ENCODE results near the gene SLC6A7.

DNA sequence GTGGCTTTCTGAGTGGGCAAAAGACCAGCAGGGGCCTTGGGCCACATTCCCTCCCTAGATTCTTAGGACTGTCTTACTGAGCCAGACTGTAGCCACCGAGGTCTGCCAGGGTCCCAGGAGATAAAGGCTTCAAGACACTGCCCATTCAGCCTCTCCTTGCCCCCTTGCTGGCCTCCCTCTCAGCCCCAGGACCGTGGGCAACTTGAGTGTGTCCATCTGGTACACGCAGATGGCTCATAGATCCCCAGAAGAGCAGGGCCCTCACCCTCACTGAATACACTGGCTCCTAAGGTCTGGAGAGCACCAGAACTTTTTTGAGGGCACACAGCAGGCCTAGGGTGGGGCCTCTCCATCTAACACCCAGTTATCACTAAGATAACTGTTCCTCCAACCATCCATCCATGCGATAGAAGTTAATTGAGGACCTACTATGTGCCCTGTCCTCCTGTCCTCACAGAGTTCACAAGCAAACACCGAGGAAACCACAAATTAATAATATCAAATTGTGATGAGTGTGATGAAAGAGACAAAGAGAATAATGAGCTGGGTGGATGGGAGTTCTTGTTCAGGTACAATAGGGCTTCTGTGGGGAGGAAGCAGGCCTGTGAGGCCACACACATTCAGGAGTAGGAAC, 29.3 kb upstream of the SLC6A7 start:
- TF ChIP-seq, protein P1, sequence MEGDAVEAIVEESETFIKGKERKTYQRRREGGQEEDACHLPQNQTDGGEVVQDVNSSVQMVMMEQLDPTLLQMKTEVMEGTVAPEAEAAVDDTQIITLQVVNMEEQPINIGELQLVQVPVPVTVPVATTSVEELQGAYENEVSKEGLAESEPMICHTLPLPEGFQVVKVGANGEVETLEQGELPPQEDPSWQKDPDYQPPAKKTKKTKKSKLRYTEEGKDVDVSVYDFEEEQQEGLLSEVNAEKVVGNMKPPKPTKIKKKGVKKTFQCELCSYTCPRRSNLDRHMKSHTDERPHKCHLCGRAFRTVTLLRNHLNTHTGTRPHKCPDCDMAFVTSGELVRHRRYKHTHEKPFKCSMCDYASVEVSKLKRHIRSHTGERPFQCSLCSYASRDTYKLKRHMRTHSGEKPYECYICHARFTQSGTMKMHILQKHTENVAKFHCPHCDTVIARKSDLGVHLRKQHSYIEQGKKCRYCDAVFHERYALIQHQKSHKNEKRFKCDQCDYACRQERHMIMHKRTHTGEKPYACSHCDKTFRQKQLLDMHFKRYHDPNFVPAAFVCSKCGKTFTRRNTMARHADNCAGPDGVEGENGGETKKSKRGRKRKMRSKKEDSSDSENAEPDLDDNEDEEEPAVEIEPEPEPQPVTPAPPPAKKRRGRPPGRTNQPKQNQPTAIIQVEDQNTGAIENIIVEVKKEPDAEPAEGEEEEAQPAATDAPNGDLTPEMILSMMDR (conservative IDR thresholded peaks at IDR 0.05 in 1 of 2, IDR thresholded peaks at IDR 0.05 in 1 of 2; ENCODE audit: extremely low read depth in 1 of 2, insufficient read depth in 1 of 2, low read depth in 1 of 2, low read length in 2 of 2), result no peak
- no peak for TF ChIP-seq EZH2 (IDR thresholded peaks at IDR 0.05; ENCODE audit: borderline replicate concordance, low read length)

Data from mammary epithelial cell (primary cell).